Measurements from ENCODE around the gene RNFT2.

- TF ChIP-seq CTCF (IDR thresholded peaks at IDR 0.05) (no peak), POLR2A (IDR thresholded peaks at IDR 0.05) (no peak)
Observed at GRCh38 chr12:116692605-116693004, 45.5 kb upstream of the RNFT2 start.

All from lower leg skin (tissue), 3 donors.